SU-DHL-6 (cell line): ENCODE results near the gene SFI1.
"Not testable (repeated sequence)": the region's sequence is repeated elsewhere in the genome, so short reads cannot be mapped to it uniquely, and the experiment has no call there.

Experiments
- EZH2phosphoT487 ChIP-seq: fragments of 200-600 bp; sonication (generic), shearing (Covaris generic); conservative IDR thresholded peaks from 2 replicates; pipeline ENCODE4 v1.6.1; 2018; ENCODE audit warnings: mild to moderate bottlenecking, antibody characterized with exemption, low read length, moderate library complexity, mixed read lengths
- TF ChIP-seq, protein P1 (sequence below): fragments of 200-600 bp; sonication (generic); IDR thresholded peaks from one replicate; pipeline ENCODE4 v1.5.1; 2017; ENCODE audit warnings: antibody characterized with exemption, mild to moderate bottlenecking, low read length, moderate library complexity; ENCODE audit not compliant: insufficient read depth, poor library complexity, severe bottlenecking

- TF ChIP-seq, protein P1, sequence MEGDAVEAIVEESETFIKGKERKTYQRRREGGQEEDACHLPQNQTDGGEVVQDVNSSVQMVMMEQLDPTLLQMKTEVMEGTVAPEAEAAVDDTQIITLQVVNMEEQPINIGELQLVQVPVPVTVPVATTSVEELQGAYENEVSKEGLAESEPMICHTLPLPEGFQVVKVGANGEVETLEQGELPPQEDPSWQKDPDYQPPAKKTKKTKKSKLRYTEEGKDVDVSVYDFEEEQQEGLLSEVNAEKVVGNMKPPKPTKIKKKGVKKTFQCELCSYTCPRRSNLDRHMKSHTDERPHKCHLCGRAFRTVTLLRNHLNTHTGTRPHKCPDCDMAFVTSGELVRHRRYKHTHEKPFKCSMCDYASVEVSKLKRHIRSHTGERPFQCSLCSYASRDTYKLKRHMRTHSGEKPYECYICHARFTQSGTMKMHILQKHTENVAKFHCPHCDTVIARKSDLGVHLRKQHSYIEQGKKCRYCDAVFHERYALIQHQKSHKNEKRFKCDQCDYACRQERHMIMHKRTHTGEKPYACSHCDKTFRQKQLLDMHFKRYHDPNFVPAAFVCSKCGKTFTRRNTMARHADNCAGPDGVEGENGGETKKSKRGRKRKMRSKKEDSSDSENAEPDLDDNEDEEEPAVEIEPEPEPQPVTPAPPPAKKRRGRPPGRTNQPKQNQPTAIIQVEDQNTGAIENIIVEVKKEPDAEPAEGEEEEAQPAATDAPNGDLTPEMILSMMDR = not testable (repeated sequence)
- not testable (repeated sequence) for TF ChIP-seq EZH2phosphoT487
Observed at GRCh38 chr22:31660860-31661341, 164.6 kb downstream of the SFI1 start.
